Heart left ventricle (tissue), 16 donors: ENCODE data around the gene FADS3. TPM values are rescaled to one million over a fixed set of nuclear protein-coding genes. Genes with fewer than 3 reads are reported as not detected.

Source experiments
- ATAC-seq, 4 donors: fragments of 200-7000 bp; cut with Tn5 transposase; one replicate each; pipeline ENCODE4 v1.9.1; 2020 to 2022; ENCODE audit warnings: moderate library complexity in 4 of 4, mild to moderate bottlenecking in 3 of 4, moderate number of reproducible peaks in 1 of 4
- DNase-seq, 5 donors: peaks; one replicate each; pipeline ENCODE4 v3.0.0-alpha.2; 2020
- H3K27ac ChIP-seq, 12 donors: fragments of 200-600 bp; sonication (generic) in 4 of 12; one replicate each; pipeline versions ENCODE4 v1.5.0 to v1.8.0; 2016 to 2022; ENCODE audit warnings: mild to moderate bottlenecking in 2 of 12
- H3K27me3 ChIP-seq, 9 donors: fragments of 200-600 bp; sonication (generic) in 2 of 9; one replicate each; pipeline versions ENCODE4 v1.5.1 to v1.8.0; 2016 to 2022; ENCODE audit warnings: mild to moderate bottlenecking in 3 of 9
- H3K36me3 ChIP-seq, 9 donors: fragments of 200-600 bp; sonication (generic) in 2 of 9; one replicate each; pipeline versions ENCODE4 v1.5.0 to v1.8.0; 2018 to 2022; ENCODE audit warnings: mild to moderate bottlenecking in 2 of 9
- H3K4me1 ChIP-seq, 12 donors: fragments of 200-600 bp; sonication (generic) in 4 of 12; one replicate each; pipeline versions ENCODE4 v1.5.0 to v1.8.0; 2016 to 2022; ENCODE audit warnings: mild to moderate bottlenecking in 3 of 12
- H3K4me3 ChIP-seq, 12 donors: fragments of 200-600 bp; sonication (generic) in 4 of 12; one replicate each; pipeline versions ENCODE4 v1.5.0 to v1.8.0; 2017 to 2022; ENCODE audit warnings: mild to moderate bottlenecking in 9 of 12, moderate library complexity in 4 of 12
- H3K9me3 ChIP-seq, 12 donors: fragments of 200-600 bp; sonication (generic) in 4 of 12; one replicate each; pipeline versions ENCODE4 v1.5.0 to v1.8.0; 2016 to 2022; ENCODE audit warnings: mild to moderate bottlenecking in 1 of 12
- CTCF ChIP-seq, 12 donors: fragments of 200-600 bp; sonication (generic) in 4 of 12; IDR thresholded peaks; one replicate each; pipeline versions ENCODE4 v1.5.0 to v1.8.0; 2018 to 2022; ENCODE audit warnings: antibody characterized with exemption in 12 of 12, mild to moderate bottlenecking in 5 of 12
- POLR2A ChIP-seq, 2 donors: fragments of 450-650 bp; IDR thresholded peaks; one replicate each; pipeline ENCODE4 v1.6.1; 2017; ENCODE audit warnings: antibody characterized with exemption in 2 of 2, mild to moderate bottlenecking in 2 of 2, moderate library complexity in 2 of 2
- WGBS, 4 donors: extraction: QIAGEN DNeasy Blood & Tissue Kit in 2 of 4; methylation state at CpG; one replicate each; pipeline versions ENCODE4 v1.1.5 to v1.1.7; 2013 to 2018; 5-methylcytosine and 5-hydroxymethylcytosine counted together
- intact Hi-C, 10 donors: fragments of 100-400 bp; cut with DNase I; formaldehyde crosslinking; loops; one replicate each; pipeline versions ENCODE4 v1.11.1 to v1.14.2; 2022
- polyA plus RNA-seq, 2 donors: library from polyadenylated mRNA; stranded (reverse); fragments of 200-250 nt; gene quantifications; one replicate each; pipeline ENCODE4 v1.2.3, GENCODE V29; 2013
- total RNA-seq, 9 donors: library from RNA; depleted of rRNA in 2 of 9; stranded (reverse); fragments of >200 nt in 2 of 9; fragmentation: NEBNext Ultra II Directional in 3 of 9; extraction: Animal tissue kit (Norgen Biotek cat#: 25700) in 3 of 9; gene quantifications; one replicate each; pipeline versions ENCODE4 v1.1.0 to v1.2.4, GENCODE V29; 2016 to 2023
- donor health status: ischemic (EF 13 %, LVEDD 7.1; RV severe dilation, severe dysfunction).
- donor health status: healthy with polysubstance abuse.
- donor health status: DM: no; HTN: yes; CAD: no.
- donor health status: DM: no; HTN: no; CAD: no.
- donor health status: ischemic (EF 25% LVEDD 6.9; RV normal size, moderate dysfunction).
- donor health status: ischemic (EF 25% LVEDD 5.7; RV mildly dilated, moderate dysfunction).
- donor health status: healthy.
- donor health status: DM: yes; HTN: yes; CAD: no.
- donor health status: ischemic (EF 35%, LVEDD 5.7; RV mildly dilated, moderate dysfunction).
- donor health status: nonischemic (EF 11% LVEDD 7.7; RV severe dilation, severe dysfunction).
- donor health status: DM: yes; HTN: yes; CAD: no.
- donor health status: PGD.
- donor health status: ischemic (EF 29% LVEDD 5.4; RV normal size, mild dysfunction).
- donor health status: nonischemic (EF 23%, LVEDD 6.1; RV moderate dilation, normal function).

The FADS3 gene
- total and polyA plus RNA-seq, 11 donors: 53.2 to 237 (median 79.6) TPM

GRCh38 chr11:61902313-61902712 is 11.0 kb upstream of the FADS3 start:
- H3K27me3 ChIP-seq: no peaks in the 10 kb centered on the region
- no peak overlapping the region for H3K4me3 ChIP-seq
- no peak for ATAC-seq
- WGBS, 4 donors: 88 to 93% (median 91%) methylated on average over 11 of the region's 11 CpGs
- intact Hi-C loops: no loop called here
- peaks cover 0 to 19% (median 3%) of the 10 kb centered on the region in 12 donors for H3K4me1 ChIP-seq
- no peak for DNase-seq
- peaks cover 0 to 83% (median 23%) of the 10 kb centered on the region in 9 donors for H3K36me3 ChIP-seq
- H3K27ac ChIP-seq: no peak overlapping the region
- TF ChIP-seq CTCF (IDR thresholded peaks at IDR 0.05) (no peak), POLR2A (IDR thresholded peaks at IDR 0.05) (no peak)
- H3K9me3 ChIP-seq: no peaks in the 10 kb centered on the region

GRCh38 chr11:61901397-61901796 is 10.1 kb upstream of the FADS3 start:
- ATAC-seq: no peak

GRCh38 chr11:61900251-61900650 is 8.9 kb upstream of the FADS3 start:
- ATAC-seq: no peak
- no peaks in the 10 kb centered on the region for H3K27me3 ChIP-seq
- peak overlapping the region in 3 of 12 donors; percentile 1 to 6 (median 5) for H3K27ac ChIP-seq
- intact Hi-C loops: loop anchor here in 1 of 10 donors (2.0 kb wide), 1 partner anchor 47 kb away; no protein-coding TSS in a partner anchor
- DNase-seq: no peak
- no peak for TF ChIP-seq CTCF (IDR thresholded peaks at IDR 0.05)
- TF ChIP-seq POLR2A (IDR thresholded peaks at IDR 0.05): no peak
- H3K36me3 ChIP-seq: peaks cover 0 to 73% (median 10%) of the 10 kb centered on the region in 9 donors
- no peaks in the 10 kb centered on the region for H3K9me3 ChIP-seq
- 91 to 95% (median 92%) methylated on average over 17 of the region's 17 CpGs for WGBS, 4 donors
- no peak overlapping the region for H3K4me3 ChIP-seq
- peaks cover 0 to 19% (median 3%) of the 10 kb centered on the region in 12 donors for H3K4me1 ChIP-seq

More at GRCh38 chr11:61901397-61901796, 10.1 kb upstream of the FADS3 start:
- DNase-seq: no peak
- WGBS, 4 donors: 76 to 93% (median 90%) methylated on average over 4 to 10 of the region's 10 CpGs
- TF ChIP-seq POLR2A (IDR thresholded peaks at IDR 0.05): no peak
- TF ChIP-seq CTCF (IDR thresholded peaks at IDR 0.05): no peak
- no peaks in the 10 kb centered on the region for H3K27me3 ChIP-seq
- peaks cover 0 to 19% (median 3%) of the 10 kb centered on the region in 12 donors for H3K4me1 ChIP-seq
- H3K9me3 ChIP-seq: no peaks in the 10 kb centered on the region
- intact Hi-C loops: loop anchor here in 1 of 10 donors (2.0 kb wide), 1 partner anchor 45 kb away; no protein-coding TSS in a partner anchor
- H3K36me3 ChIP-seq: peaks cover 0 to 82% (median 19%) of the 10 kb centered on the region in 9 donors
- H3K4me3 ChIP-seq: no peak overlapping the region
- H3K27ac ChIP-seq: no peak overlapping the region

- Histone ChIP-seq H3K36me3 (peaks cover 0 to 64% (median 3%) of the 10 kb centered on the region in 9 donors), H3K4me1 (peaks cover 0 to 22% (median 3%) of the 10 kb centered on the region in 12 donors), H3K27me3 (no peaks in the 10 kb centered on the region), H3K27ac (peak overlapping the region in 5 of 12 donors; percentile 2 to 36 (median 11)), H3K4me3 (no peak overlapping the region), H3K9me3 (no peaks in the 10 kb centered on the region)
- DNase-seq (peak; percentile 72 to 93 (median 83)), ATAC-seq (peak; percentile 70 to 85 (median 81))
- 40 to 63% (median 48%) methylated on average over 15 to 27 of the region's 27 CpGs for WGBS, 4 donors
- intact Hi-C loops: loop anchor here (1.0 to 5.0 kb wide), 10 partner anchors 48 to 208 kb away; no protein-coding TSS in a partner anchor
- TF ChIP-seq POLR2A (IDR thresholded peaks at IDR 0.05) (no peak), CTCF (IDR thresholded peaks at IDR 0.05) (peak; percentile 99 to 100 (median 100))
Measured at GRCh38 chr11:61899146-61899841, 7.9 kb upstream of the FADS3 start.
